SIG-M5 treated with dmso at 0.1 percent for 504 hours (cell line): ENCODE results near the gene GNA12.

Experiments
- DNase-seq: peaks from one replicate; lab custom pipeline; 2025; ENCODE audit not compliant: unreplicated experiment; lab: John Stamatoyannopoulos, UW

The GNA12 gene

DNA sequence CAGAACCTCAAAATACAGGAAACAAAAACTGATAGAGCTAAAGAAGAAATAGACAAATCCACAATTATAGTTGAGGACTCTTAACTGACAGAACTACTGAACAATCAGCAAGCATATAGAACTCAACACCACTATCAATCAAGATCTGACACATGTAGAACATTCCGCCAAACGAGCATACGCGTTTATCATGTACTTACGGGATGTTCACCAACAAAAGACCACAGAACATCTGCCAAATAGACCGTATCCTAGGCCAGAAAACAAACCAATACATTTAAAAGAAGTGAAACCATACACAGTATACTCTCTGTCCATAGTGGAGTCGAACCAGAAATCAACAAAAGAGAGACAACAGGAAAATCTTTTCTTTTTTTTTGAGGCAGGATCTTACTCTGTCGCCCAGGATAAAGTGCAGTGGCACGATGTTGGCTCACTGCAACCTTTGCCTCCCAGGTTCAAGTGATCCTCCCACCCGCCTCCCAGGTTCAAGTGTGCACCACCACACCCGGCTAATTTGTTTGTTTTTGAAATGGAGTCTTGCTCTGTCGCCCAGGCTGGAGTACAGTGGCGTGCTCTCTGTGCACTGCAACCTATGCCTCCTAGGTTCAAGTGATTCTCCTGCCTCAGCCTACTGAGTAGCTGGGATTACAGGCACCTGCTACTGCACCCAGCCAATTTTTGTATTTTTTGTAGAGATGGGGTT, 5.1 kb downstream of the GNA12 start:
- no peak for DNase-seq

DNA sequence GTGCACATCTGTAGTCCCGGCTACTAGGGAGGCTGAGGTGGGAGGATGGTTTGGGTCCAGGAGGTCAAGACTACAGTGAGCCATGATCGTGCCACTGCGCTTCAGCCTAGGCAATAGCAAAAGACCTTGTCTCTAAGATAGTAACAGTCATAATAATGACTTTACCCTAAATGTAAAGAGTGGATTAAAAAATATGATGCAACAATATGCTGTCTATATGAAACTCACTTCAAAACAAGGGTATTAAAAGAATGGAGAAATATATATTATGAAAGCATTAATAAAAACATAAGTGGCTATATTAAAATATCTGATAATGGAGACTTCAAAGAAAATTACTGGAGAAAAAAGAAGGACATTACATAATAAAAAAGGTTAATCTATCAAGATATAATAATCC, 5.7 kb downstream of the GNA12 start:
- no peak for DNase-seq

DNA sequence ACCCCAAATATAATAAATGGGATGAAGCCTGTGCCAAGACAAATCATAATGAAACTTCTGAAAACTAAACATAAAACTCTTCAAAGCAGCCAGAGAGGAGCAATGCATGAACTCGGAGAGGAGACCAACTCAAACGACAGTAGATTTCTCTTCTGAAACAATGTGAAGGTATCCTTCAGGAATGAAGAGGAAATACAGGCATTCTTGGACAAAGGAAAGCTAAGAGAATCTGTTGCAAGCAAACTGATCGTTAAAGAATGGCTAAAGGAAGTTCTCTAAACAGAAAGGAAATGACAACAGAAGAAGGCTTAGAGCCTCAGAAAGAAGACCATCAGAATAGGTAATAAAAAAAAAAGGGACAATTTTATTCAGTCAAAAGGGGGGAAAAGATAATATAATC, 6.6 kb downstream of the GNA12 start:
- DNase-seq, result no peak

DNA sequence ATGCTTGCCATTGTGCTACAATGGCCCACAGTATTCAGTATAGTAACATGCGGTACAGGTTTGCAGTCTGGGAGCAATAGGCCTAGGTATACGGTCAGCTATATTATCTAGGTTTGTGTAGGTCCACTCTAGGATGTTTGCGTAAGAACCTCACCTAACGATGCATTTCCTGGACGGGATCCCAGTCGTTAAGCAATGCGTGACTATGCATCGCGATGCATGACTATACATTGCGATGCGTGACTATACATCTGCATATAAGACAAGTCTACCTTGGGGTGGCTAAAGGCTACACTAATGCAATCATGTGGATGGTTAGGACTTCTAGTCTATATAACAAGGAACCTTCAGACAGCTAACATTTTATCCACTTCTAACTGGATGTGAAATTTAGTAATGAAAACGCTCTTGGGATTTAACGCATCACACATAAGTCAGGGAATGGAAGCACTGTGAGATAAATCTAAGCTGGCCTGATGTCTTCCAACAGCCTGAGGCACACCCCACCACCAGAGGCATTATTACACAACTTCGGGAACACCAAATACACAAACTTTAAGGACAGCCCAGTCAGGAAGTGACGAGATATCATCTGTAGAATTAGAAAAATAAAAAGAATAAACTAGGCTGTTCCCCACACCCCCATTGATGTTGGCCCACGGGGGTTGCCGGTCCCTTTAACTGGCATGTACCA, 9.2 kb downstream of the GNA12 start:
- DNase-seq, result no peak

DNA sequence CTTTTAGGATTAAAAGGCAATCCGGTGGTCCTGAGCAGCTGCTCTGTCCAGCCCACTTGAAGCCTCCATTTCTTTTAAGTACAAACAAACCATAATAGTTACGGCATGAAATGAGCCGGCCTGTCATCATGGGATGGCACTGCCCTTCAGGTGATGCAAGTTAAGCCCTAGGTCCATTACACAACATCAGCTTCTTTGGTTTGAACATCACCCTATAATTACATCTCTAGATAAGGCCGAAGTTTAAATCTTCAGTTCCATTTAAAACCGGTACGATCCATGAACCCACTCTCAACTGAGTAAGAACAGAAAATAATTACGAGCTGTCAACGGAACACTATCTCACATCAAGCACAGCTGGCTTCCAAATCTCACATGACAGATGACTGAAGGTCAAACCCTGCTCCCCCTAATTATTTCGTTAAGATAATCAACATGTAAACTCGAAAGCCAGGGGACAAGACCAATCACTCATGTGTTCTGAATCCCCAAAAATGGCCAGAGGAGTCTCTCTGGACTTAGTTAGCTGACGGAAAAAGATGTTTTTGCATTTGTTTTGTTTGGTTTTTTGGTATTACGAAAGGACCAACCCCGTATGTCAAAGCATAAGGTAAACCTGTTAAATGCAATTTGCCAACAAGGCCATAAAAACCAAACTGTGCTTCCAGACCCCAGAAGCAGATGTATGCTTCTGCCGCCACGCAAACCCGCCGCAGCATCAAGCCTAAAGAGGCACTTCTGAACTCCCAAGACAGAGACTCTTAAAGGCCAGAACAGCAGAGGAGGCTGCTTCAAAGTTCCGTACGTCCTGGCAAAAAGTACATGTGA, 10.8 kb downstream of the GNA12 start:
- DNase-seq, result no peak

DNA sequence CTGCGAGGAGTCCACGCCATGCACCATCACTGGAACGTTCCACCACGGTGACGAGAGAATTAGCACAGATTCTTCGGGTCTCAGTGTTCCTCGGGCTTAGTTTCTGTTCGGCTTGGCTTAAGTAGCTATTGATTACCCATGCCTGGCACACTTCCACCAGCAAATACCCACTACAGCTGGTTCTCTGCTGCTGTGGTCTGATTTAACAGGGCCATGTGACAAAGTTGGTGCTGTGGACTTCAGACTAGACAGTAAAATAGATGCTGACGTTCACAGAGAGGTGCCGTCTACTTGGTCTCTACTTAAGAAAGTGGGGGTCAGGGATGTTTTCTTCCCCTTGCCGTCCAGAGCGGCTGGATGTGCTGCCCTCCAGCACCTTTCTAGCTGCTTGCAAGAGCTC, 11.6 kb downstream of the GNA12 start:
- no peak for DNase-seq

DNA sequence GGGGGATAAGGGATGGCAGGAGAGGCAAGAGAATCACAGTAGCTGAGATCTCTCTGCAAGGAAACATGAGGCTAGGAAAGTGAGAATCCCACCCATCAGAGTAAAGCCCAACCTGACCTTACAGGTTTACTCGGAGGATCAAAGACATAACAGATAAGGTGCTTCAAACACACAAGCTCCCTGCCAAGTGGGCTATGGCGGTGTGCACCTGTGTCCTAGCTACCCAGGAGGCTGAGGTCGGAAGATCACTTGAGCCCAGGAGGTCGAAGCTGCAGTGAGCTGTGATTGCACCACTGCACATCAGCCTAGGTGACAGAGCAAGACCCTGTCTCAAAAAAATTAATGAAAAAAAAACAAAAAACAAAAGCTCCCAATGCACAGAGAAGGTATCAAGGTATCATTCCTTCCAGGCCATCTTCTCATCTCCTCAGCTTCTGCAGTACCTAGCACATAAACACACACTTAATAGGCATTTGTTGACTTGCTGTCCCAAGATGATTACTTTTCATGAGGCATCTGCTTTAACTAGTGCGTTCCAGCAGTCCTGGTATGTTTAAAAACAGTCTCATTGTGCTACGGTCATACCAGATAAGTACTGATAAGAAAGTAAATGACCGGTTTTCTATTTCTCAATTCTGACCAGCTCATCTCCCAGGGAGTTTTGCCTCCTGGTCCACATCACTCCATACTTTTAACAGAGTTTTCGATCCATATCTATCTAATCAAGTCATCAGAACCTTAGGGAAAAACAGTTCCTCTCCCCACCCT, 13.3 kb downstream of the GNA12 start:
- no peak for DNase-seq

DNA sequence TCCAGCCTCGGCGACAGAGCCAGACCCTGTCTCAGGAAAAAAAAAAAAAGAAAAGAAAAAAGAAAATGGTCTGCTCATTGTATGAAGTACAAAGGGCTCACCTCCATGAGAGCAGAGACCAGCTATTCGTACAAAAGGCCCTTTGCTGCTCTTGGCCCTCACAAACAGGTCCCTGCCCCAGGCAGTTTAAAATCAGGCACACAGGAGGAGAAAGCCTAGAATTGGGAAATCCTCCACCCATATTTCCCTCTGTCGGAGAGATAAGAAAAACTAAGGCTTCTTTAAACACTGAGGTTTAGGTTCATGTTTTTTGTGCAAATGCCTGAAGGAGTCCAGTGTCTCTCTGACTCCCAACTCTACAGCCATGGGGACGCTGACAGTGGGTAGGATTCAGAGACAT, 15.1 kb downstream of the GNA12 start:
- DNase-seq, result no peak

DNA sequence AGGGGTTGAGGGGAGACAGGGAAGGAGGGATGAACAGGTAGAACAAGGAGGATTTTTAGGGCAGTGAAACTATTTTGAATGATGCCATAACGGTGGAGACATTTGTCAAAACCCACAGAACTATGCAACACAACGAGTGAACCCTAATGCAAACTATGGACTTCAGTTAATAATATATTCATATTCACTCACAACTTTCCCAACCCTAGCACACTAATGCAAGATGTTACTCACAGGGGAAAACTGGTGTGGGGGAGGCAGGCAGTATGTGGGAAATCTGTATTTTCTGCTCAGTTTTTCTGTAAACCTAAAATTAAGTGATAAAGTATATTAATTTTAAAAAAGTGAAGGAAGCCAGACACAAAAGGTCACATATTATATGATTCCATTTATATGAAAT, 17.3 kb downstream of the GNA12 start:
- DNase-seq, result no peak

DNA sequence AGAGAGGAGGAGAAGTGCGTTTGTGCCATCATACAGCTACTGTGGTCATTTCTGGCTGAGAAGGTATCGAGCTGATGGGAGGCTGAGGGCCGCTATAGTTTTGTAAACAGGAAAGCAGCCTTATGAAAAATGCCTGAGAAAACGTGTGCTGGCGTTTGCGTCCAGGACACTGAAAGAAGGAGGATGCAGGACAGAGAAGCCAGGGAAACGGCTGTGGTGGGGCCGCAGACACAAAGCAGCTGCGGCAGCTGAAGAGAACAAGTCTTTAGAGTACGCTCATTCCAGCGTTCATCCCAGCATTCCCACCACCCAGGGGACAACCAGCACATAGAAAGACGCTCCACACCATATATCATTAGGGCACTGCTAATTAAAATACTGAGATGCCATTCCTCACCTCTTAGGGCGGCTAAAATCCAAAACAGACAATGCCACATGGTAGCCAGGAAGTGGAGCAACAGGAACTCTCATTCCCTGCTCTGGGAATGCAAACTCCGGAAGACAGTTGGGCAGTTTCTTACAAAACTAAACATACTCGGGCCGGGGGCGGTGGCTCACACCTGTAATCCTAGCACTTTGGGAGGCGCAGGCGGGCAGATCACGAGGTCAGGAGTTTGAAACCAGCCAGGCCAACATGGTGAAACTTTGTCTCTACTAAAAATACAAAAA, 18.4 kb downstream of the GNA12 start:
- no peak for DNase-seq

DNA sequence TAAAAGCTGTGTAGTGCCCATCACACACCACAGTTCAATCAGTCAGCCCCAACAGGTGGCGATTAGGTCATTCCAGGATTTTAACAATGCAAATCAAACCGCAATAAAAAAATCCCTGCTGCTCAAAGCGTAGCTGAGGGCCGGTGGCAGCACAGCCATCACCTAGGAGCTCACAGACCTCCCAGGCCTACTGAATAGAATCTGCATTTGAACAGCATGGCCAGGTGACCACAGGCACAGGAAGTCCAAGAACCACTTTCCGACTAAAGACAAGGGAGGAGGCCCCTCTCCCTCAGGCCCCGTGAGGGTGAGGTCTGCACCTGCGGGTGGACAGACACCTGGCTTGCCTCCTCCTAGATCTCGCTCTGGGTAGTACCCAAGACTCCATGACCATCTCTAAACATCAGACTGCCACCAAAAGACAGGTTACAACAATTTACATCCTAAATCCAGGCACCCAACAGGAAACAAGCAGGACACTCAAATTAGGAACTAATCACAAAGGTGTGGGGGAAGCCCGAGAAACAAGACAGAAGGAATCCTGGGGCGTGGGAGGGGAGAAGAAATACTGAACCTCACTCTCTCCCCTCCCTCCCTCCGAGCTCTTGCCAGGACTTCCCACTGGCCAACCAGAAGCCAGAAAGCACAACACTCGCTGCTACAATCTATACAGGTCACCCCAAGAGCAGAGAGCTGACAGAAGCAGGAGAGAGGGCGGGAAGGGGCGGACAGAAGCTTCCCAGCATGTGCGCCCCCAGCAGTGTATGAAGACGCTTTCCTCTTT, 19.2 kb downstream of the GNA12 start:
- no peak for DNase-seq

DNA sequence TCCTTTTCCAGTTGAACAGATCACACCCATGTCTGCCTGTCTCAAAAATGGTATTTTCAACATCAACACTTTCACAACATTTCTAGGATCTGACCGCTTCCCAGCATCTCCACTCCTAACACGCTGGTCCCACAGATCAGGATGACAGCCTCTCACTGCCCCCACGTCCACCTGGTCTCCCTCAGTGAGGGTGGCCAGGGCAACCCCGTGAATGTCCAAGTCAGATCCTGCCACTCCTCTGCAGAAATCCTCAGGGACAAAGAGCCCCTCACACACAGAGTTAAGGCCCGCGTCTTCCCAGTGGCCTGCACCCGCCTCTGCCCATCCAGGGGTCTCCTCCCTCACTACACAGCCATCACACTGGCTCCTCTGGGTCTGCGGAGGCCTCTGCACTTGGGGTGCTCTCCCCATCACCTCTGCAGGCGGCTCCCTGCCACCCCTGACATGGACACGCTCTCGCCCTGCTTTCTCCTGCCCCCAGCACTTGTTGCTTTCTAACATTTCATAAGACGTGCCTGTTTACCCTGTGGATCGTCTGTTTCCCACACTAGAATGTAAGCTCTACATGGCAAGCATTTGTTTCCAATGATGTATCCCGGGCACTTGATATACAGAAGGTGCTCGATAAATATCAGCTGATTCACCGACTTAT, 20.0 kb downstream of the GNA12 start:
- no peak for DNase-seq

DNA sequence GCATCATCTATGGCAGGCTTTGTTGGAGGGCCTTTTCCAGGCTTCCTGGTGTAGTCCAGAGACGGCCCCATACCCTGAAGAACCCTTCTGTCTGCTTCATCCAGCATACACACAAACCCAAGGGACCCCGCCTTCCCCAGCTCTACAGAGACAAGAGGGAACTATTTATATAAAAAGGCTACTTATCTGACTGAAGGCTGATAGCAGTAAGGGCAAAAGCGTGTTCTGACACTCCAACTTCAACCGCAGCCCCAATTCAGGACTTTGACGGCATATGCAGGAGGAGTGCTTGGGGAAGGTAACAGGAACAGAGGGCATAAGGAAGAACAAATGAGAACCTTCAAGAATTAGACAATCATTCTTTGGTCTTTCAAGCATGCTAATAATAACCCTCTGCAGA, 21.0 kb downstream of the GNA12 start:
- DNase-seq, result no peak

DNA sequence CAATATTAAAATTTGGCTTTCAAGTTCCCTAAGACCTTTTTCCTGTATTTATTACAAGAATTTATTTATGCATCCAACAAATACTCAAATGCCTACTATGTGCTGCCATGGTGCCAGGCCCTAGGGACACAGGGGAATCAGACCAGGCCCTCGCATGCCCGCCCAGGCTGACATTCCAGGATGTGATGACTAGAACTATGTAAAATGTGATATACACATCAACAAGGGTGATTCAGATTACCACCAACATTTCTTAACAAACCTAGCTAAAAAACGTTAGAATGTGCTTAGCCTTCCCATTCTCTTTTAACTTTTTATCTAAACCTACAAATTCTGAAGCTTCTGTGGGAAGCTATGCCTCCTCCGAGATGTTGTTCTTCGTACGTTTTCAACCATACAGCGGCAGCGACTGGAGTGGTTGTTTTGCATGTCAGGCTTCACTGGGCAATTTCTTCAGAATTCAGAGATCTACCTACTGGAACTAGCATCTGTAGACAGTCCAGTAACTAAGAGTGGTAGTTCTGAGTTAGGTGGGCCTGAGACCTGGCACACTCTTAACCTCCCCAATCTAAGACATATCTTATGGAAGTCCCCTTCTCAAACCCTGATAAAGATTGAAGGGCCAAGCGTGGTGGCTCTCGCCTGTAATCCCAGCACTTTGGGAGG, 22.1 kb downstream of the GNA12 start:
- DNase-seq, result no peak

DNA sequence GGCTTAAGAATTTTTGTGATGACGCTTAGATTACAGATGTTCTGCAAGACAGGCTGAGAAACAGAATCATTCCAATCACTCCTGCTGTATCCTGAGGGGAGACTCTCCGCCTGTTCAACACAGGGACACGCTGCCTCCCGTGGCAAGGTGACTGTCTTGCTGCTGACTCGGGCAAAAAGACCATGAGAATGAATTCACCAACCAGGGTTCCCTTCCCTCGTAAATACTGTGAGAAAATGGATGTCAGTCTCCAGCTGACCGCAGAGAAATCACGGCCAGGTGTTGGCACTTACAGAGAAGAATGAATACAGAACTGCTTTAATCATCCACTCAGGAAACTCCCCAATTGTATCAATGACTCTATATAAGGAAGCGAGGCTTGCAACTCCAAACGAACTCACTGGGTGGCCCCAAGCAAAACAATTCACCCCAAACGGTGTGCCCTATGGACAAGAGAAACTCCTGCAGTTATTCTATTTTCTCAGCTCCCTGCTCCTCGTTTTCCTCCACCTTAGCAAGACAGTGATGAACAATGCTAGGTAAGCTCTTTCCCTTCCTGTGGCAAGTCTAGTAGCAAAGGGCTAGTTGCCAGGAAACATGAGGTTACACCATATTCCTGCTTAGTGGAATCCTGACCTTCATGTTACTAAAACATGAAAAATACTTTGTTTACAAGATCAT, 22.8 kb downstream of the GNA12 start:
- DNase-seq, result no peak

DNA sequence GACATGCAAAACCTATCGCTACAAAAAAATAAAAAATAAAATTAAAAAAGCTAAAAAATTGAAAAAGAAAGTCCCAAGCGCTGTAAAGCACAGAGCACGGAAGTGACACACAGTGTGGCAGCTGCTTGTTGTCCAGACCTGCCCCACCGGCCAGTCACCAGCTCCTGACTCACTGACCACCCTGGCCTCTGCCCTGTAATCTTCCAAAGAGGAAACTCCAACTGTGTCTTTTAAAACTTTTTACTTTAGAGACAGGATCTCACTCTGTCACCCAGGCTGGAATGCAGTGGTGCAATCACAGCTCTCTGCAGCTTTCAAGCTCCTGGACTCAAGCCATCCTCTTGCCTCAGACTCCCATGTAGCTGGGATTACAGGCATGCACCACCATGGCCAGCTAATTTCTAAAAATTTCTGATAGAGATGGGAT, 23.6 kb downstream of the GNA12 start:
- no peak for DNase-seq

DNA sequence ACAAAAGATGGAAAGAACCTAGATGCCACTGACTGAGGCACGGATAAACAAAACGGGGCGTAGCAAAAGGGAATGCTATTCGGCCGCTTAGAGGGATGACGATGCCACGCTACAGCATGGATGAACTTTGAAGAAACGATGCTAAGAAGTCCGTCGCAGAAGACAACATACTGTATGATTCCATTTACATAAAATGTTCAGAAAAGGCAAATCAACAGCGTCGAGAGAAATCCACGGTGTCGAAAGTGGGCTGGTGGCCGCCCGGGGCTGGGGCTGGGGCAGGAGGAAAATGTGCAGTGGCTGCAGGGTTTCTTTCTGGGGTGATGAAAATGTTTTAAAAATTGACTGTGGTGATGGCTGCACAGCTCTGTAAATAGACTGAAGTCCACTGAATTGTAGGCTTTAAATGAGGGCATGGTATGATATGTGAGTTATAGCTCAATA, 24.1 kb downstream of the GNA12 start:
- DNase-seq, result no peak
